Fibroblast of skin of right biceps (primary cell): ENCODE results near the gene CENPB.
"Not testable (repeated sequence)": the region's sequence is repeated elsewhere in the genome, so short reads cannot be mapped to it uniquely, and the experiment has no call there.

Experiments
- DNase-seq: peaks from one replicate; pipeline ENCODE4 v3.0.0-alpha.2; 2013

CENPB gene

GRCh38 chr20:3786665-3787323 is at the start of gene CENPB:
TSS of gene CENPB (minus strand) at chr20:3786740. CDS start at chr20:3786483, 257 bp downstream.
- peak; percentile 87 for DNase-seq

- no peak for DNase-seq
Observed at GRCh38 chr20:3836132-3836531, 49.6 kb upstream of the CENPB start.

- DNase-seq: not testable (repeated sequence)
Observed at GRCh38 chr20:3829891-3830290, 43.4 kb upstream of the CENPB start.

- DNase-seq: no peak
Observed at GRCh38 chr20:3828798-3829197, 42.3 kb upstream of the CENPB start.

GRCh38 chr20:3826420-3826819 is 39.9 kb upstream of the CENPB start:
- no peak for DNase-seq

- no peak for DNase-seq
Observed at GRCh38 chr20:3825526-3825925, 39.0 kb upstream of the CENPB start.

- no peak for DNase-seq
Observed at GRCh38 chr20:3823881-3824280, 37.3 kb upstream of the CENPB start.

GRCh38 chr20:3821996-3822395 is 35.5 kb upstream of the CENPB start:
- DNase-seq: no peak

- DNase-seq: no peak
Observed at GRCh38 chr20:3820901-3821727, 34.6 kb upstream of the CENPB start.

GRCh38 chr20:3820048-3820900 is 33.7 kb upstream of the CENPB start, which contains the start of gene AP5S1:
TSS of gene AP5S1 (plus strand) at chr20:3820547. CDS start at chr20:3822118, 1,571 bp downstream.
- peak; percentile 96 for DNase-seq

GRCh38 chr20:3819411-3820047 is 33.0 kb upstream of the CENPB start:
- DNase-seq: no peak

GRCh38 chr20:3818155-3819151 is 31.9 kb upstream of the CENPB start:
- peak; percentile 72 for DNase-seq

- DNase-seq: no peak
Observed at GRCh38 chr20:3815703-3816315, 29.3 kb upstream of the CENPB start.

- DNase-seq: no peak
Observed at GRCh38 chr20:3814928-3815495, 28.5 kb upstream of the CENPB start.

- no peak for DNase-seq
Observed at GRCh38 chr20:3813848-3814581, 27.5 kb upstream of the CENPB start.

- DNase-seq: no peak
Observed at GRCh38 chr20:3812975-3813847, 26.7 kb upstream of the CENPB start.

GRCh38 chr20:3812259-3812681 is 25.7 kb upstream of the CENPB start:
- no peak for DNase-seq

GRCh38 chr20:3811467-3812258 is 25.1 kb upstream of the CENPB start:
- DNase-seq: peak; percentile 99
